Keratinocyte (primary cell): ENCODE data around the gene MCM5. TPM values are rescaled to one million over a fixed set of nuclear protein-coding genes. Genes with fewer than 3 reads are reported as not detected.

Source experiments
- DNase-seq: peaks from one replicate; pipeline ENCODE4 v3.0.0-alpha.2; 2011; ENCODE audit warnings: low read depth, missing footprints, low spot score
- FAIRE-seq: peaks from 2 replicates; lab custom pipeline; 2011; peaks lifted over from hg19 to GRCh38; lab: Jason Lieb, UNC
- H2AFZ ChIP-seq: 2 replicates; pipeline ENCODE4 v1.6.0; 2012; ENCODE audit warnings: low read length, control low read depth, inconsistent platforms; ENCODE audit not compliant: control insufficient read depth
- H3K27ac ChIP-seq: 2 replicates; pipeline ENCODE4 v1.5.1; 2011; ENCODE audit warnings: low read length; ENCODE audit not compliant: control insufficient read depth, insufficient read depth
- H3K27me3 ChIP-seq: 3 replicates; pipeline ENCODE4 v1.6.0; 2011; ENCODE audit warnings: low read length; ENCODE audit not compliant: control insufficient read depth, insufficient read depth; ENCODE audit errors: extremely low read depth
- H3K36me3 ChIP-seq, 2 experiments: 2 replicates in 1 of 2; 3 replicates in 1 of 2; pipeline ENCODE4 v1.5.1; 2011; ENCODE audit warnings: low read length in 2 of 2, mild to moderate bottlenecking in 1 of 2; ENCODE audit not compliant: control insufficient read depth in 2 of 2, insufficient read depth in 2 of 2; ENCODE audit errors: extremely low read depth in 1 of 2
- H3K4me1 ChIP-seq: 3 replicates; pipeline ENCODE4 v1.5.1; 2011; ENCODE audit warnings: low read length; ENCODE audit not compliant: control insufficient read depth, insufficient read depth; ENCODE audit errors: extremely low read depth
- H3K4me2 ChIP-seq: 3 replicates; pipeline ENCODE4 v1.6.0; 2011; ENCODE audit warnings: low read depth, low read length; ENCODE audit not compliant: control insufficient read depth, insufficient read depth; ENCODE audit errors: extremely low read depth
- H3K4me3 ChIP-seq, 3 experiments: fragments of 200-600 bp in 1 of 3; sonication (generic) in 1 of 3; 2 replicates in 2 of 3; 3 replicates in 1 of 3; pipeline ENCODE4 v1.5.1; 2011 to 2016; ENCODE audit warnings: low read length in 3 of 3, mild to moderate bottlenecking in 3 of 3, control low read depth in 2 of 3, inconsistent platforms in 1 of 3, low read depth in 1 of 3, mixed read lengths in 1 of 3, mixed run types in 1 of 3, moderate library complexity in 1 of 3; ENCODE audit not compliant: control insufficient read depth in 2 of 3, insufficient read depth in 2 of 3; ENCODE audit errors: extremely low read depth in 1 of 3
- H3K79me2 ChIP-seq: 2 replicates; pipeline ENCODE4 v1.6.0; 2012; ENCODE audit warnings: low read length; ENCODE audit not compliant: control insufficient read depth, insufficient read depth
- H3K9ac ChIP-seq: 3 replicates; pipeline ENCODE4 v1.6.0; 2011; ENCODE audit warnings: low read length; ENCODE audit not compliant: control insufficient read depth, insufficient read depth; ENCODE audit errors: extremely low read depth
- H3K9me1 ChIP-seq: 3 replicates; pipeline ENCODE4 v1.6.0; 2011; ENCODE audit warnings: low read length; ENCODE audit not compliant: control insufficient read depth, insufficient read depth; ENCODE audit errors: extremely low read depth
- H3K9me3 ChIP-seq: 2 replicates; pipeline ENCODE4 v1.5.1; 2012; ENCODE audit warnings: low read depth, low read length; ENCODE audit not compliant: control insufficient read depth
- H4K20me1 ChIP-seq: 3 replicates; pipeline ENCODE4 v1.6.0; 2011; ENCODE audit warnings: low read length; ENCODE audit not compliant: control insufficient read depth, insufficient read depth; ENCODE audit errors: extremely low read depth
- CTCF ChIP-seq, 3 experiments: IDR thresholded peaks in 1 of 3; conservative IDR thresholded peaks in 1 of 3; optimal IDR thresholded peaks in 1 of 3; 2 replicates in 2 of 3; 3 replicates in 1 of 3; pipeline versions ENCODE3 to v1.5.1; 2011; ENCODE audit warnings: low read length in 3 of 3, mild to moderate bottlenecking in 3 of 3, moderate library complexity in 2 of 3, control low read depth in 1 of 3, inconsistent platforms in 1 of 3; ENCODE audit not compliant: insufficient read depth in 2 of 3; ENCODE audit errors: extremely low read depth in 1 of 3
- EZH2 ChIP-seq: IDR thresholded peaks from one replicate; pipeline ENCODE4 v1.6.1; 2012; ENCODE audit warnings: inconsistent platforms, mild to moderate bottlenecking, low read length, moderate library complexity
- dilution Hi-C: fragments of 300-500 bp; cut with MboI; formaldehyde crosslinking; loops from one replicate; pipeline ENCODE4 v1.7.0; 2020; ENCODE audit warnings: low sequenced_read_pairs; ENCODE audit not compliant: extremely low pct_ligation_motif_present
- polyA plus RNA-seq, 5 experiments: library from polyadenylated mRNA; depleted of rRNA in 3 of 5; stranded (reverse) in 3 of 5; stranded (forward) in 1 of 5; unstranded in 1 of 5; fragments of >200 nt; gene quantifications; 1 replicate in 1 of 5; 2 replicates in 3 of 5; 3 replicates in 1 of 5; pipeline versions ENCODE4 v1.2.1 to v1.2.3, GENCODE V29; 2011 to 2012; ENCODE audit warnings: missing spikeins in 2 of 5, low read depth in 1 of 5, low replicate concordance in 1 of 5

The MCM5 gene
- polyA plus RNA-seq, 1 donor (not counting 4 experiments of a cell fraction or from before 2014, with no cell fraction given), result 24.4 TPM

- H3K36me3 ChIP-seq, result no peaks in the 10 kb centered on the region
- no peak for DNase-seq
- H3K9me3 ChIP-seq, result no peaks in the 10 kb centered on the region
- H3K79me2 ChIP-seq, result no peaks in the 10 kb centered on the region
- no peak overlapping the region for H3K9ac ChIP-seq
- dilution Hi-C loops, result no loop called here
- H4K20me1 ChIP-seq, result no peaks in the 10 kb centered on the region
- H3K4me1 ChIP-seq, result peaks cover 15% of the 10 kb centered on the region
- TF ChIP-seq CTCF (optimal IDR thresholded peaks at IDR 0.05 in 1 of 3, IDR thresholded peaks at IDR 0.05 in 1 of 3, conservative IDR thresholded peaks at IDR 0.05 in 1 of 3; ENCODE audit: extremely low read depth in 1 of 3, insufficient read depth in 2 of 3, low read length in 3 of 3) (no peak), EZH2 (no peak)
- H3K4me2 ChIP-seq, result no peak overlapping the region
- peak overlapping the region; percentile 7 for H2AFZ ChIP-seq
- no peak overlapping the region for H3K27ac ChIP-seq
- H3K4me3 ChIP-seq, result no peak overlapping the region
- no peaks in the 10 kb centered on the region for H3K9me1 ChIP-seq
- no peak for FAIRE-seq
- H3K27me3 ChIP-seq, result no peaks in the 10 kb centered on the region
Measured at GRCh38 chr22:35373781-35374180, 26.2 kb upstream of the MCM5 start.

DNA sequence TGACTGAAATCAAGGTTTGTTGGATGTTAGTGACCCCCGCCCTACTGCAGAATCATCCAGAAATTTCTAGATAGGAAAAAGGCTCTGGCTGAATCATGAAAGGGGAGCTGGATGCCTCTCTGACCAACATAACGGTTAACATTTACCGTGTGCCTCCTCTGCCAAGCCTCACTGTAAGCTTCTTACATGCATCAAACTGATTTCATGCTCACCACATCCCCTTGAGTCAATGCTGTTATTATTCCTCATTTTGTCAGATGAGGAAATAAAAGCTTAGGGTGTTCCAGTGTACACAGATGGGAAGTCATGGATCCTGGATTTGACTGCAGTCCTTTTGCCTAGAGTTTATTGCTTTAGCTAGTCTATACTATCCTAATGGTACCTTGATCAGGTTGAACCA, 24.9 kb upstream of the MCM5 start:
- no peaks in the 10 kb centered on the region for H3K79me2 ChIP-seq
- no peak overlapping the region for H2AFZ ChIP-seq
- H3K9me1 ChIP-seq, result no peaks in the 10 kb centered on the region
- no peak overlapping the region for H3K4me2 ChIP-seq
- no peaks in the 10 kb centered on the region for H4K20me1 ChIP-seq
- no peak overlapping the region for H3K4me3 ChIP-seq
- dilution Hi-C loops, result no loop called here
- H3K4me1 ChIP-seq, result peaks cover 11% of the 10 kb centered on the region
- no peak overlapping the region for H3K9ac ChIP-seq
- no peaks in the 10 kb centered on the region for H3K36me3 ChIP-seq
- H3K9me3 ChIP-seq, result no peaks in the 10 kb centered on the region
- TF ChIP-seq CTCF (optimal IDR thresholded peaks at IDR 0.05 in 1 of 3, IDR thresholded peaks at IDR 0.05 in 1 of 3, conservative IDR thresholded peaks at IDR 0.05 in 1 of 3; ENCODE audit: extremely low read depth in 1 of 3, insufficient read depth in 2 of 3, low read length in 3 of 3) (no peak), EZH2 (no peak)
- DNase-seq (no peak), FAIRE-seq (no peak)
- H3K27me3 ChIP-seq, result no peaks in the 10 kb centered on the region
- no peak overlapping the region for H3K27ac ChIP-seq
